ENCODE data around the gene MREG. TPM values are rescaled to one million over a fixed set of nuclear protein-coding genes. Genes with fewer than 3 reads are reported as not detected.

The MREG gene
- total and polyA plus RNA-seq, 10 of the 15 experiments (the other 5 are each of a cell fraction or from before 2014, with no cell fraction given), result 6.9 to 45.0 (median 28.5) TPM

GRCh38 chr2:215949991-215950404 is 63.4 kb downstream of the MREG start (continued):
- no peak for TF ChIP-seq IRF5 (IDR thresholded peaks at IDR 0.05; ENCODE audit: borderline replicate concordance)
- no peak for TF ChIP-seq HCFC1 (IDR thresholded peaks at IDR 0.05; ENCODE audit: low read length)
- no peak for TF ChIP-seq PAX8 (IDR thresholded peaks at IDR 0.05)
- TF ChIP-seq HSF1 (IDR thresholded peaks at IDR 0.05; ENCODE audit: low read depth, low read length), result no peak
- no peak for TF ChIP-seq STAT1 (conservative IDR thresholded peaks at IDR 0.05)
- TF ChIP-seq IKZF2 (IDR thresholded peaks at IDR 0.05), result no peak
- 0 out of 2 replicates have a peak, but pooled peaks have one; percentile 12 for TF ChIP-seq RUNX3 (IDR thresholded peaks at IDR 0.05; ENCODE audit: low read length)
- TF ChIP-seq KLF5 (IDR thresholded peaks at IDR 0.05; ENCODE audit: partially characterized antibody), result no peak
- no peak for TF ChIP-seq SREBF1 (IDR thresholded peaks at IDR 0.05; ENCODE audit: low read length)
- no peak for TF ChIP-seq SREBF2 (IDR thresholded peaks at IDR 0.05; ENCODE audit: low read length)
- TF ChIP-seq RAD21 (IDR thresholded peaks at IDR 0.05; ENCODE audit: insufficient read depth, low read depth, low read length), result peak; percentile 89
- TF ChIP-seq SIX5 (IDR thresholded peaks at IDR 0.05; ENCODE audit: low read depth, low read length, severe bottlenecking), result no peak
- no peak for TF ChIP-seq CHD1 (IDR thresholded peaks at IDR 0.05; ENCODE audit: low read depth, low read length)
- TF ChIP-seq RBBP5 (conservative IDR thresholded peaks at IDR 0.05), result no peak
- TF ChIP-seq POLR2A (IDR thresholded peaks at IDR 0.05; ENCODE audit: low read depth, low read length), result no peak
- TF ChIP-seq ZSCAN29 (IDR thresholded peaks at IDR 0.05), result no peak
- peak; percentile 88 for TF ChIP-seq ZNF384 (IDR thresholded peaks at IDR 0.05; ENCODE audit: borderline replicate concordance, low read depth, low read length)
- no peak for TF ChIP-seq STAT3 (IDR thresholded peaks at IDR 0.05; ENCODE audit: low read depth, low read length)
- no peak for TF ChIP-seq RCOR1 (conservative IDR thresholded peaks at IDR 0.05; ENCODE audit: low read depth, low read length)
- peak; percentile 73 for TF ChIP-seq SMC3 (IDR thresholded peaks at IDR 0.05; ENCODE audit: borderline replicate concordance, low read length)
- no peak for TF ChIP-seq TARDBP (IDR thresholded peaks at IDR 0.05; ENCODE audit: borderline replicate concordance)
- TF ChIP-seq RAD51 (IDR thresholded peaks at IDR 0.05), result no peak
- TF ChIP-seq E2F8 (IDR thresholded peaks at IDR 0.05; ENCODE audit: low read depth, partially characterized antibody), result no peak
- TF ChIP-seq ESRRA (IDR thresholded peaks at IDR 0.05; ENCODE audit: low read length), result no peak
- no peak for TF ChIP-seq POU2F2 (IDR thresholded peaks at IDR 0.05; ENCODE audit: borderline replicate concordance, low read depth, low read length)
- TF ChIP-seq FOXM1 (IDR thresholded peaks at IDR 0.05; ENCODE audit: low read depth, low read length), result no peak
- no peak for TF ChIP-seq MYC (IDR thresholded peaks at IDR 0.05; ENCODE audit: insufficient read depth, insufficient read length, insufficient replicate concordance, low read length, severe bottlenecking)
- TF ChIP-seq IRF3 (IDR thresholded peaks at IDR 0.05), result no peak
- no peak for TF ChIP-seq MTA3 (IDR thresholded peaks at IDR 0.05; ENCODE audit: borderline replicate concordance, low read length)
